DND-41 (cell line): Measurements from ENCODE around the gene ATP13A4.

Experiments used
- ATAC-seq: fragments of 200-7000 bp; cut with Tn5 transposase; 3 replicates; pipeline ENCODE4 v1.9.1; 2021; ENCODE audit warnings: low read depth; ENCODE audit not compliant: insufficient read depth
- DNase-seq: peaks from one replicate; pipeline ENCODE4 v3.0.0-alpha.2; 2020
- H2AFZ ChIP-seq: 2 replicates; pipeline ENCODE4 v1.6.0; 2012; ENCODE audit warnings: low read depth, low read length
- H3K27ac ChIP-seq: 2 replicates; pipeline ENCODE4 v1.5.1; 2012; ENCODE audit warnings: low read length, inconsistent platforms
- H3K27me3 ChIP-seq: fragments of 200-600 bp; sonication (generic); 2 replicates; pipeline ENCODE4 v1.6.0; 2012; ENCODE audit warnings: low read length, mild to moderate bottlenecking, inconsistent platforms; ENCODE audit not compliant: insufficient read depth, poor library complexity
- H3K36me3 ChIP-seq: 2 replicates; pipeline ENCODE4 v1.5.1; 2012; ENCODE audit warnings: low read length, inconsistent platforms; ENCODE audit not compliant: insufficient read depth
- H3K4me1 ChIP-seq: 2 replicates; pipeline ENCODE4 v1.5.1; 2012; ENCODE audit warnings: mild to moderate bottlenecking, low read length; ENCODE audit not compliant: insufficient read depth
- H3K4me2 ChIP-seq: 2 replicates; pipeline ENCODE4 v1.6.0; 2012; ENCODE audit warnings: mild to moderate bottlenecking, moderate library complexity, low read length, inconsistent platforms; ENCODE audit not compliant: insufficient read depth
- H3K4me3 ChIP-seq, 2 experiments: fragments of 200-600 bp in 1 of 2; shearing (Covaris generic) in 1 of 2; 2 replicates each; pipeline ENCODE4 v1.5.1; 2012 to 2016; ENCODE audit warnings: inconsistent platforms in 2 of 2, low read length in 2 of 2, mild to moderate bottlenecking in 2 of 2, low read depth in 1 of 2, moderate library complexity in 1 of 2
- H3K79me2 ChIP-seq: 2 replicates; pipeline ENCODE4 v1.6.0; 2012; ENCODE audit warnings: low read length, inconsistent platforms; ENCODE audit not compliant: insufficient read depth
- H3K9ac ChIP-seq: 2 replicates; pipeline ENCODE4 v1.6.0; 2012; ENCODE audit warnings: low read depth, mild to moderate bottlenecking, inconsistent platforms, low read length, moderate library complexity
- H3K9me3 ChIP-seq: 2 replicates; pipeline ENCODE4 v1.5.1; 2012; ENCODE audit warnings: low read length, moderate library complexity, mild to moderate bottlenecking, inconsistent platforms; ENCODE audit not compliant: insufficient read depth, severe bottlenecking
- H4K20me1 ChIP-seq: 2 replicates; pipeline ENCODE4 v1.6.0; 2012; ENCODE audit warnings: low read length; ENCODE audit not compliant: insufficient read depth
- CTCF ChIP-seq: IDR thresholded peaks from 2 replicates; pipeline ENCODE4 v1.5.1; 2012; ENCODE audit warnings: borderline replicate concordance, low read length, moderate library complexity, mild to moderate bottlenecking; ENCODE audit not compliant: poor library complexity, severe bottlenecking; ENCODE audit errors: extremely low read depth
- EZH2 ChIP-seq: IDR thresholded peaks from 3 replicates; pipeline ENCODE4 v1.6.1; 2012; ENCODE audit warnings: borderline replicate concordance, low read depth, mild to moderate bottlenecking, moderate library complexity, low read length, inconsistent platforms; ENCODE audit not compliant: severe bottlenecking

ATP13A4 gene

GRCh38 chr3:193367868-193368267 is 186.8 kb downstream of the ATP13A4 start:
- Histone ChIP-seq H3K4me2 (no peak overlapping the region), H4K20me1 (no peaks in the 10 kb centered on the region), H3K36me3 (no peaks in the 10 kb centered on the region), H3K4me3 (no peak overlapping the region), H2AFZ (no peak overlapping the region), H3K9ac (no peak overlapping the region), H3K9me3 (no peaks in the 10 kb centered on the region), H3K4me1 (no peaks in the 10 kb centered on the region), H3K79me2 (no peaks in the 10 kb centered on the region), H3K27me3 (peaks cover 14% of the 10 kb centered on the region), H3K27ac (no peak overlapping the region)
- DNase-seq: no peak
- no peak for TF ChIP-seq EZH2
- no peak for TF ChIP-seq CTCF
- no peak for ATAC-seq

- no peak overlapping the region for H3K27ac ChIP-seq
- H3K36me3 ChIP-seq: no peaks in the 10 kb centered on the region
- ATAC-seq (no peak), DNase-seq (no peak)
- H3K4me2 ChIP-seq: no peak overlapping the region
- H3K4me3 ChIP-seq: no peak overlapping the region
- H3K79me2 ChIP-seq: no peaks in the 10 kb centered on the region
- no peak overlapping the region for H2AFZ ChIP-seq
- no peaks in the 10 kb centered on the region for H3K4me1 ChIP-seq
- H3K27me3 ChIP-seq: peaks cover 11% of the 10 kb centered on the region
- H3K9me3 ChIP-seq: no peaks in the 10 kb centered on the region
- no peak for TF ChIP-seq CTCF
- TF ChIP-seq EZH2: no peak
- H4K20me1 ChIP-seq: no peaks in the 10 kb centered on the region
- no peak overlapping the region for H3K9ac ChIP-seq
Measured at GRCh38 chr3:193357291-193357690, 197.4 kb downstream of the ATP13A4 start.

- H3K36me3 ChIP-seq: no peaks in the 10 kb centered on the region
- H3K4me3 ChIP-seq: no peak overlapping the region
- H3K9ac ChIP-seq: no peak overlapping the region
- ATAC-seq: no peak
- H3K79me2 ChIP-seq: no peaks in the 10 kb centered on the region
- H2AFZ ChIP-seq: no peak overlapping the region
- H3K9me3 ChIP-seq: no peaks in the 10 kb centered on the region
- H3K4me2 ChIP-seq: no peak overlapping the region
- TF ChIP-seq CTCF: no peak
- no peak for TF ChIP-seq EZH2
- H3K4me1 ChIP-seq: no peaks in the 10 kb centered on the region
- DNase-seq: no peak
- H3K27me3 ChIP-seq: peaks cover 8% of the 10 kb centered on the region
- no peak overlapping the region for H3K27ac ChIP-seq
- no peaks in the 10 kb centered on the region for H4K20me1 ChIP-seq
Measured at GRCh38 chr3:193354423-193354822, 200.3 kb downstream of the ATP13A4 start.
